Keratinocyte (primary cell): Measurements from ENCODE around the gene CEP68. TPM values are rescaled to one million over a fixed set of nuclear protein-coding genes. Genes with fewer than 3 reads are reported as not detected.
"Not testable (repeated sequence)": the region's sequence is repeated elsewhere in the genome, so short reads cannot be mapped to it uniquely, and the experiment has no call there.

Experiments
- DNase-seq: peaks from one replicate; pipeline ENCODE4 v3.0.0-alpha.2; 2011; ENCODE audit warnings: low read depth, missing footprints, low spot score
- FAIRE-seq: peaks from 2 replicates; lab custom pipeline; 2011; peaks lifted over from hg19 to GRCh38; lab: Jason Lieb, UNC
- H2AFZ ChIP-seq: 2 replicates; pipeline ENCODE4 v1.6.0; 2012; ENCODE audit warnings: low read length, control low read depth, inconsistent platforms; ENCODE audit not compliant: control insufficient read depth
- H3K27ac ChIP-seq: 2 replicates; pipeline ENCODE4 v1.5.1; 2011; ENCODE audit warnings: low read length; ENCODE audit not compliant: control insufficient read depth, insufficient read depth
- H3K27me3 ChIP-seq: 3 replicates; pipeline ENCODE4 v1.6.0; 2011; ENCODE audit warnings: low read length; ENCODE audit not compliant: control insufficient read depth, insufficient read depth; ENCODE audit errors: extremely low read depth
- H3K36me3 ChIP-seq, 2 experiments: 2 replicates in 1 of 2; 3 replicates in 1 of 2; pipeline ENCODE4 v1.5.1; 2011; ENCODE audit warnings: low read length in 2 of 2, mild to moderate bottlenecking in 1 of 2; ENCODE audit not compliant: control insufficient read depth in 2 of 2, insufficient read depth in 2 of 2; ENCODE audit errors: extremely low read depth in 1 of 2
- H3K4me1 ChIP-seq: 3 replicates; pipeline ENCODE4 v1.5.1; 2011; ENCODE audit warnings: low read length; ENCODE audit not compliant: control insufficient read depth, insufficient read depth; ENCODE audit errors: extremely low read depth
- H3K4me2 ChIP-seq: 3 replicates; pipeline ENCODE4 v1.6.0; 2011; ENCODE audit warnings: low read depth, low read length; ENCODE audit not compliant: control insufficient read depth, insufficient read depth; ENCODE audit errors: extremely low read depth
- H3K4me3 ChIP-seq, 3 experiments: fragments of 200-600 bp in 1 of 3; sonication (generic) in 1 of 3; 2 replicates in 2 of 3; 3 replicates in 1 of 3; pipeline ENCODE4 v1.5.1; 2011 to 2016; ENCODE audit warnings: low read length in 3 of 3, mild to moderate bottlenecking in 3 of 3, control low read depth in 2 of 3, inconsistent platforms in 1 of 3, low read depth in 1 of 3, mixed read lengths in 1 of 3, mixed run types in 1 of 3, moderate library complexity in 1 of 3; ENCODE audit not compliant: control insufficient read depth in 2 of 3, insufficient read depth in 2 of 3; ENCODE audit errors: extremely low read depth in 1 of 3
- H3K79me2 ChIP-seq: 2 replicates; pipeline ENCODE4 v1.6.0; 2012; ENCODE audit warnings: low read length; ENCODE audit not compliant: control insufficient read depth, insufficient read depth
- H3K9ac ChIP-seq: 3 replicates; pipeline ENCODE4 v1.6.0; 2011; ENCODE audit warnings: low read length; ENCODE audit not compliant: control insufficient read depth, insufficient read depth; ENCODE audit errors: extremely low read depth
- H3K9me1 ChIP-seq: 3 replicates; pipeline ENCODE4 v1.6.0; 2011; ENCODE audit warnings: low read length; ENCODE audit not compliant: control insufficient read depth, insufficient read depth; ENCODE audit errors: extremely low read depth
- H3K9me3 ChIP-seq: 2 replicates; pipeline ENCODE4 v1.5.1; 2012; ENCODE audit warnings: low read depth, low read length; ENCODE audit not compliant: control insufficient read depth
- H4K20me1 ChIP-seq: 3 replicates; pipeline ENCODE4 v1.6.0; 2011; ENCODE audit warnings: low read length; ENCODE audit not compliant: control insufficient read depth, insufficient read depth; ENCODE audit errors: extremely low read depth
- EZH2 ChIP-seq: IDR thresholded peaks from one replicate; pipeline ENCODE4 v1.6.1; 2012; ENCODE audit warnings: inconsistent platforms, mild to moderate bottlenecking, low read length, moderate library complexity
- dilution Hi-C: fragments of 300-500 bp; cut with MboI; formaldehyde crosslinking; loops from one replicate; pipeline ENCODE4 v1.7.0; 2020; ENCODE audit warnings: low sequenced_read_pairs; ENCODE audit not compliant: extremely low pct_ligation_motif_present
- polyA plus RNA-seq, 5 experiments: library from polyadenylated mRNA; depleted of rRNA in 3 of 5; stranded (reverse) in 3 of 5; stranded (forward) in 1 of 5; unstranded in 1 of 5; fragments of >200 nt; gene quantifications; 1 replicate in 1 of 5; 2 replicates in 3 of 5; 3 replicates in 1 of 5; pipeline versions ENCODE4 v1.2.1 to v1.2.3, GENCODE V29; 2011 to 2012; ENCODE audit warnings: missing spikeins in 2 of 5, low read depth in 1 of 5, low replicate concordance in 1 of 5
- TF ChIP-seq, protein P1 (sequence below), 3 experiments: IDR thresholded peaks in 1 of 3; conservative IDR thresholded peaks in 1 of 3; optimal IDR thresholded peaks in 1 of 3; 2 replicates in 2 of 3; 3 replicates in 1 of 3; pipeline versions ENCODE3 to v1.5.1; 2011; ENCODE audit warnings: low read length in 3 of 3, mild to moderate bottlenecking in 3 of 3, moderate library complexity in 2 of 3, control low read depth in 1 of 3, inconsistent platforms in 1 of 3; ENCODE audit not compliant: insufficient read depth in 2 of 3; ENCODE audit errors: extremely low read depth in 1 of 3

CEP68 gene
- polyA plus RNA-seq, 1 donor (not counting 4 experiments of a cell fraction or from before 2014, with no cell fraction given): 4.1 TPM

DNA sequence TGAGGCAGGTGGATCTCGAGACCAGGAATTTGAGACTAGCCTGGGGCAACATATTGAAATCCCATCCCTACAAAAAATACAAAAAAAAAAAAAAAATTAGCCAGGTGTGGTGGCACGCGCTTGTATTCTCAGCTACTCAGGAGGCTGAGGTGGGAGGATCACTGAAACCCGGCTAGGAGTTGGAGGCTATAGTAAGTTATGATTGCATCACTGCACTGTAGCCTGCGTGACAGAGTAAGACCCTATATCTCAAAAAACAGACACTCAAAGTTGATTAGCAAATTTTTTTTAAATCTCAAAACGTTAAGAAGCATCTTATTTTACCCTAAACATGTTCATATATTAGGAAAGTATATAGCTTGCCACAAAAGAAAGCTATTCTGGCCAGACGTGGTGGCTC is 66.1 kb downstream of the CEP68 start:
- TF ChIP-seq EZH2: no peak
- TF ChIP-seq, protein P1, sequence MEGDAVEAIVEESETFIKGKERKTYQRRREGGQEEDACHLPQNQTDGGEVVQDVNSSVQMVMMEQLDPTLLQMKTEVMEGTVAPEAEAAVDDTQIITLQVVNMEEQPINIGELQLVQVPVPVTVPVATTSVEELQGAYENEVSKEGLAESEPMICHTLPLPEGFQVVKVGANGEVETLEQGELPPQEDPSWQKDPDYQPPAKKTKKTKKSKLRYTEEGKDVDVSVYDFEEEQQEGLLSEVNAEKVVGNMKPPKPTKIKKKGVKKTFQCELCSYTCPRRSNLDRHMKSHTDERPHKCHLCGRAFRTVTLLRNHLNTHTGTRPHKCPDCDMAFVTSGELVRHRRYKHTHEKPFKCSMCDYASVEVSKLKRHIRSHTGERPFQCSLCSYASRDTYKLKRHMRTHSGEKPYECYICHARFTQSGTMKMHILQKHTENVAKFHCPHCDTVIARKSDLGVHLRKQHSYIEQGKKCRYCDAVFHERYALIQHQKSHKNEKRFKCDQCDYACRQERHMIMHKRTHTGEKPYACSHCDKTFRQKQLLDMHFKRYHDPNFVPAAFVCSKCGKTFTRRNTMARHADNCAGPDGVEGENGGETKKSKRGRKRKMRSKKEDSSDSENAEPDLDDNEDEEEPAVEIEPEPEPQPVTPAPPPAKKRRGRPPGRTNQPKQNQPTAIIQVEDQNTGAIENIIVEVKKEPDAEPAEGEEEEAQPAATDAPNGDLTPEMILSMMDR (optimal IDR thresholded peaks at IDR 0.05 in 1 of 3, IDR thresholded peaks at IDR 0.05 in 1 of 3, conservative IDR thresholded peaks at IDR 0.05 in 1 of 3; ENCODE audit: extremely low read depth in 1 of 3, insufficient read depth in 2 of 3, low read length in 3 of 3): no peak
- Histone ChIP-seq H3K79me2 (peaks cover 99% of the 10 kb centered on the region), H3K9me1 (no peaks in the 10 kb centered on the region), H3K27ac (no peak overlapping the region), H3K27me3 (no peaks in the 10 kb centered on the region), H3K4me1 (peaks cover 3% of the 10 kb centered on the region), H3K36me3 (peaks cover 0 to 6% of the 10 kb centered on the region in 2 experiments), H3K9ac (no peak overlapping the region), H3K4me3 (no peak overlapping the region), H2AFZ (no peak overlapping the region), H4K20me1 (peaks cover 49% of the 10 kb centered on the region), H3K4me2 (no peak overlapping the region), H3K9me3 (no peaks in the 10 kb centered on the region)
- dilution Hi-C loops: no loop called here
- no peak for FAIRE-seq
- DNase-seq: no peak

DNA sequence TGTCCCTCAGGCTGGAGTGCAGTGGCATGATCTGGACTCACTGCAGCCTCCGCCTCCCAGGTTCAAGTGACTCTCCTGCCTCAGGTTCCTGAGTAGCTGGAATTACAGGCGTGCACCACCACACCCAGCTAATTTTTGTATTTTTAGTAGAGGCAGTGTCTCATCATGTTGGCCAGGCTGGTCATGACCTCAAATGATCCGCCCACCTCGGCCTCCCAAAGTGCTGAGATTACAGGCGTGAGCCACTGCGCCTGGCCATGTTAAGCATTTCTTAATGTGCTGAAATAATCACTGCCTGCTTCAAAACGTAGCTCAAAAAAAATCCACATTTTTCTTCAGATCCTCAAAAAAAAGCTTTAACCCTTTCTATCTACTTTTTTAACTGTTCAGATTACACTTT is 69.2 kb downstream of the CEP68 start:
- peak overlapping the region; percentile 20 for H3K4me2 ChIP-seq

More for the DNA sequence above, 69.2 kb downstream of the CEP68 start:
- H3K27me3 ChIP-seq, H2AFZ ChIP-seq, H3K4me3 ChIP-seq, dilution Hi-C loops, H3K9me1 ChIP-seq, DNase-seq, H3K9ac ChIP-seq, H3K36me3 ChIP-seq, FAIRE-seq, H3K9me3 ChIP-seq, H3K27ac ChIP-seq: not testable (repeated sequence)
- H3K79me2 ChIP-seq: peaks cover 94% of the 10 kb centered on the region
- H3K4me1 ChIP-seq: peaks cover 14% of the 10 kb centered on the region
- H4K20me1 ChIP-seq: peaks cover 39% of the 10 kb centered on the region
